ENCODE data around the gene MBTD1.

GRCh38 chr17:51170736-51171135, 89.1 kb downstream of the MBTD1 start:
- TF ChIP-seq CTCF (IDR thresholded peaks at IDR 0.05) (no peak), POLR2A (IDR thresholded peaks at IDR 0.05) (no peak)
